HepG2 (cell line): ENCODE results near the gene GPR137. TPM values are rescaled to one million over a fixed set of nuclear protein-coding genes. Genes with fewer than 3 reads are reported as not detected.

Experiments
- BHLHE40 ChIP-seq: IDR thresholded peaks from 2 replicates; pipeline ENCODE4 v1.6.1; 2011; ENCODE audit warnings: low read length, improper control_type of control experiment
- ELF1 ChIP-seq: sonication (generic); formaldehyde crosslinking; IDR thresholded peaks from 2 replicates; pipeline ENCODE4 v1.4.0; 2020; ENCODE audit warnings: missing genetic modification reagents
- GTF3A ChIP-seq: sonication (generic); formaldehyde crosslinking; conservative IDR thresholded peaks from 2 replicates; pipeline ENCODE4 v1.4.0; 2020; ENCODE audit warnings: mild to moderate bottlenecking, missing genetic modification reagents
- ISL2 ChIP-seq: sonication (generic); formaldehyde crosslinking; IDR thresholded peaks from 2 replicates; pipeline ENCODE4 v1.5.0; 2020; ENCODE audit warnings: missing genetic modification reagents
- MYNN ChIP-seq: sonication (generic); formaldehyde crosslinking; IDR thresholded peaks from 2 replicates; pipeline ENCODE4 v1.4.0; 2020; ENCODE audit warnings: mild to moderate bottlenecking, low read depth, missing genetic modification reagents
- POLR2A ChIP-seq, 2 experiments: IDR thresholded peaks; 2 replicates each; pipeline ENCODE4 v1.6.1; 2011; ENCODE audit warnings: low read depth in 2 of 2, low read length in 2 of 2, mild to moderate bottlenecking in 1 of 2, moderate library complexity in 1 of 2; ENCODE audit not compliant: insufficient read depth in 1 of 2
- RORA ChIP-seq: sonication (generic); formaldehyde crosslinking; IDR thresholded peaks from 2 replicates; pipeline ENCODE4 v1.5.0; 2020; ENCODE audit warnings: mild to moderate bottlenecking, missing genetic modification reagents, moderate library complexity
- ZBTB8A ChIP-seq: sonication (generic); formaldehyde crosslinking; IDR thresholded peaks from 2 replicates; pipeline ENCODE4 v1.4.0; 2020; ENCODE audit warnings: mild to moderate bottlenecking, low read depth, missing genetic modification reagents, borderline replicate concordance
- ZFP37 ChIP-seq: sonication (generic); formaldehyde crosslinking; IDR thresholded peaks from 2 replicates; pipeline ENCODE4 v1.4.0; 2020; ENCODE audit warnings: missing genetic modification reagents, borderline replicate concordance
- ZNF768 ChIP-seq: sonication (generic); formaldehyde crosslinking; IDR thresholded peaks from 2 replicates; pipeline ENCODE4 v1.4.0; 2020; ENCODE audit warnings: missing genetic modification reagents
- ZNF850 ChIP-seq: sonication (generic); formaldehyde crosslinking; conservative IDR thresholded peaks from 2 replicates; pipeline ENCODE4 v1.9.0; 2021; ENCODE audit warnings: mild to moderate bottlenecking, missing genetic modification reagents
- polyA plus RNA-seq, 8 experiments: library from polyadenylated mRNA; depleted of rRNA in 3 of 8; stranded (reverse) in 7 of 8; unstranded in 1 of 8; fragments of >200 nt; fragmentation: Illumina TruSeq in 4 of 8; extraction: Trizol in 4 of 8; gene quantifications; 2 replicates each; pipeline versions ENCODE4 v1.2.1 to v1.2.3, GENCODE V29; 2011 to 2016; ENCODE audit warnings: low read depth in 4 of 8, missing spikeins in 1 of 8, mixed read lengths in 1 of 8; ENCODE audit not compliant: insufficient read depth in 1 of 8
- total RNA-seq, 5 experiments: library from RNA; depleted of rRNA; stranded (reverse); fragments of >200 nt; fragmentation: Illumina TruSeq; extraction: Trizol; gene quantifications; 2 replicates each; pipeline ENCODE4 v1.2.3, GENCODE V29; 2016; ENCODE audit warnings: low read depth in 1 of 5
- TF ChIP-seq, protein P1 (sequence below), 2 experiments: sonication (generic) in 1 of 2; formaldehyde crosslinking in 1 of 2; IDR thresholded peaks; 2 replicates each; pipeline versions ENCODE4 v1.6.1 to v1.9.0; 2014 to 2022; ENCODE audit warnings: antibody characterized with exemption in 1 of 2, borderline replicate concordance in 1 of 2, inconsistent platforms in 1 of 2, low read depth in 1 of 2, missing genetic modification reagents in 1 of 2
- TF ChIP-seq, protein P2 (sequence below): sonication (generic); formaldehyde crosslinking; IDR thresholded peaks from 2 replicates; pipeline ENCODE4 v1.4.0; 2020; ENCODE audit warnings: mild to moderate bottlenecking, low read depth, missing genetic modification reagents
- TF ChIP-seq, protein P3 (sequence below): sonication (generic); formaldehyde crosslinking; IDR thresholded peaks from 2 replicates; pipeline ENCODE4 v1.4.0; 2020; ENCODE audit warnings: low read depth, missing genetic modification reagents

The GPR137 gene
- total and polyA plus RNA-seq, 2 of the 13 experiments (the other 11 are each of a cell fraction or from before 2014, with no cell fraction given): 8.5 to 13.2 TPM

DNA sequence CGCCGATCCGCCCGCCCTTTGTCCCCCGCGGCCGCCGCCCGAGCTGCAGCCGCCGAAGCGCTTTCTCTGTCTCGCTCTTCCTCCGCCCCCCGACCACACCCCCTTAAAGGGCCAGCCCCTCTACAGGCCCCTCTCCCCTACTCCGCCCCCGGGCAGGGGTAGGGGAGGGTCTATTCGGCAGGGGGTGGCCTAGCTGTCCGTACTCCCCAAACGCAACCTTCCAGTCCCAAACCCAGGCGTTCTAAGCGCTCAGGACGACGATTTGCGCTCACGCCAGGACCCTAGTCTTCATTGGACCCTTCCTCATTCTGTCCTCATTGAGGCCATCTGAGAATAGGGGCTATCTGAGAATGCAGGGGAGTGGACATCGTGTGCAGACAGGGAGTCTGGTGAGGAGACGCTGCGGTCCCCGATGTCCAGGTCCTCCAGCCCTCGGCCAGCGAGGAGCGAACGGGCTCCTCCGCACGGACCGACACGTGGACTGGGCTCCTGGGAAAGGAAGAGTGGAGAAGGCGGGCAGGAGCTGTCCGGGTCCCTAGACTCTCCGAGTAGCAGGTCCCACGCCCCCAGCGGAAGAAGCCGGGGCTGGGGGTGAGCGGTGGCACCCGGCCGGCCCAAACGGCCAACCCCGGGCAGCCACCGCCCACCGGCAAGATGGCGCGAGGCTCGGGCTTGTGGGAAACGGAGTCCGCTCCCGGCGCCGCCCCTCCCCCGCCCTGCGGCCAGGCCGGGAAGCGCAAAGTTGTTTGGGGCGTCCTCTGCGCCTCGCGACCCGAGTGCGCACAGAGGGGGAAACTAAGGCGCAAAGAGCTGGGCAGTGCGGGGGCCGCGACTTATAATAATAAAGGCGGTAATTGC is 38.5 kb upstream of the GPR137 start, which contains the start of gene PPP1R14B (continued):
- TF ChIP-seq, protein P1, sequence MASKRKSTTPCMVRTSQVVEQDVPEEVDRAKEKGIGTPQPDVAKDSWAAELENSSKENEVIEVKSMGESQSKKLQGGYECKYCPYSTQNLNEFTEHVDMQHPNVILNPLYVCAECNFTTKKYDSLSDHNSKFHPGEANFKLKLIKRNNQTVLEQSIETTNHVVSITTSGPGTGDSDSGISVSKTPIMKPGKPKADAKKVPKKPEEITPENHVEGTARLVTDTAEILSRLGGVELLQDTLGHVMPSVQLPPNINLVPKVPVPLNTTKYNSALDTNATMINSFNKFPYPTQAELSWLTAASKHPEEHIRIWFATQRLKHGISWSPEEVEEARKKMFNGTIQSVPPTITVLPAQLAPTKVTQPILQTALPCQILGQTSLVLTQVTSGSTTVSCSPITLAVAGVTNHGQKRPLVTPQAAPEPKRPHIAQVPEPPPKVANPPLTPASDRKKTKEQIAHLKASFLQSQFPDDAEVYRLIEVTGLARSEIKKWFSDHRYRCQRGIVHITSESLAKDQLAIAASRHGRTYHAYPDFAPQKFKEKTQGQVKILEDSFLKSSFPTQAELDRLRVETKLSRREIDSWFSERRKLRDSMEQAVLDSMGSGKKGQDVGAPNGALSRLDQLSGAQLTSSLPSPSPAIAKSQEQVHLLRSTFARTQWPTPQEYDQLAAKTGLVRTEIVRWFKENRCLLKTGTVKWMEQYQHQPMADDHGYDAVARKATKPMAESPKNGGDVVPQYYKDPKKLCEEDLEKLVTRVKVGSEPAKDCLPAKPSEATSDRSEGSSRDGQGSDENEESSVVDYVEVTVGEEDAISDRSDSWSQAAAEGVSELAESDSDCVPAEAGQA (IDR thresholded peaks at IDR 0.05; ENCODE audit: low read depth): peak; percentile 36; the same call in 1 of the 2 replicates
- TF ChIP-seq, protein P1 (CRISPR knock-in tag; IDR thresholded peaks at IDR 0.05; ENCODE audit: borderline replicate concordance): 0 out of 2 replicates have a peak, but pooled peaks have one; percentile 17
- TF ChIP-seq POLR2A (IDR thresholded peaks at IDR 0.05; ENCODE audit: insufficient read depth in 1 of 2, low read depth in 2 of 2, low read length in 2 of 2) (peak in 1 of 2 experiments; percentile 44; a peak in 1 of 4 replicates), ISL2 (0 out of 2 replicates have a peak, but pooled peaks have one; percentile 15), ZNF768 (CRISPR knock-in tag) (no peak; the same call in 1 of the 2 replicates), RORA (CRISPR knock-in tag) (no peak), ZNF850 (no peak), GTF3A (no peak), ZFP37 (CRISPR knock-in tag) (0 out of 2 replicates have a peak, but pooled peaks have one; percentile 18), ZBTB8A (no peak), MYNN (no peak), ELF1 (0 out of 2 replicates have a peak, but pooled peaks have one; percentile 8), BHLHE40 (no peak)
- TF ChIP-seq, protein P2, sequence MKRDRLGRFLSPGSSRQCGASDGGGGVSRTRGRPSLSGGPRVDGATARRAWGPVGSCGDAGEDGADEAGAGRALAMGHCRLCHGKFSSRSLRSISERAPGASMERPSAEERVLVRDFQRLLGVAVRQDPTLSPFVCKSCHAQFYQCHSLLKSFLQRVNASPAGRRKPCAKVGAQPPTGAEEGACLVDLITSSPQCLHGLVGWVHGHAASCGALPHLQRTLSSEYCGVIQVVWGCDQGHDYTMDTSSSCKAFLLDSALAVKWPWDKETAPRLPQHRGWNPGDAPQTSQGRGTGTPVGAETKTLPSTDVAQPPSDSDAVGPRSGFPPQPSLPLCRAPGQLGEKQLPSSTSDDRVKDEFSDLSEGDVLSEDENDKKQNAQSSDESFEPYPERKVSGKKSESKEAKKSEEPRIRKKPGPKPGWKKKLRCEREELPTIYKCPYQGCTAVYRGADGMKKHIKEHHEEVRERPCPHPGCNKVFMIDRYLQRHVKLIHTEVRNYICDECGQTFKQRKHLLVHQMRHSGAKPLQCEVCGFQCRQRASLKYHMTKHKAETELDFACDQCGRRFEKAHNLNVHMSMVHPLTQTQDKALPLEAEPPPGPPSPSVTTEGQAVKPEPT (CRISPR knock-in tag): no peak
- TF ChIP-seq, protein P3, sequence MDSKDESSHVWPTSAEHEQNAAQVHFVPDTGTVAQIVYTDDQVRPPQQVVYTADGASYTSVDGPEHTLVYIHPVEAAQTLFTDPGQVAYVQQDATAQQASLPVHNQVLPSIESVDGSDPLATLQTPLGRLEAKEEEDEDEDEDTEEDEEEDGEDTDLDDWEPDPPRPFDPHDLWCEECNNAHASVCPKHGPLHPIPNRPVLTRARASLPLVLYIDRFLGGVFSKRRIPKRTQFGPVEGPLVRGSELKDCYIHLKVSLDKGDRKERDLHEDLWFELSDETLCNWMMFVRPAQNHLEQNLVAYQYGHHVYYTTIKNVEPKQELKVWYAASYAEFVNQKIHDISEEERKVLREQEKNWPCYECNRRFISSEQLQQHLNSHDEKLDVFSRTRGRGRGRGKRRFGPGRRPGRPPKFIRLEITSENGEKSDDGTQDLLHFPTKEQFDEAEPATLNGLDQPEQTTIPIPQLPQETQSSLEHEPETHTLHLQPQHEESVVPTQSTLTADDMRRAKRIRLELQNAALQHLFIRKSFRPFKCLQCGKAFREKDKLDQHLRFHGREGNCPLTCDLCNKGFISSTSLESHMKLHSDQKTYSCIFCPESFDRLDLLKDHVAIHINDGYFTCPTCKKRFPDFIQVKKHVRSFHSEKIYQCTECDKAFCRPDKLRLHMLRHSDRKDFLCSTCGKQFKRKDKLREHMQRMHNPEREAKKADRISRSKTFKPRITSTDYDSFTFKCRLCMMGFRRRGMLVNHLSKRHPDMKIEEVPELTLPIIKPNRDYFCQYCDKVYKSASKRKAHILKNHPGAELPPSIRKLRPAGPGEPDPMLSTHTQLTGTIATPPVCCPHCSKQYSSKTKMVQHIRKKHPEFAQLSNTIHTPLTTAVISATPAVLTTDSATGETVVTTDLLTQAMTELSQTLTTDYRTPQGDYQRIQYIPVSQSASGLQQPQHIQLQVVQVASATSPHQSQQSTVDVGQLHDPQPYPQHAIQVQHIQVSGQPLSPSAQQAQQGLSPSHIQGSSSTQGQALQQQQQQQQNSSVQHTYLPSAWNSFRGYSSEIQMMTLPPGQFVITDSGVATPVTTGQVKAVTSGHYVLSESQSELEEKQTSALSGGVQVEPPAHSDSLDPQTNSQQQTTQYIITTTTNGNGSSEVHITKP (CRISPR knock-in tag): no peak
